ENCODE data around the gene SMG5.

SMG5 gene

GRCh38 chr1:156281693-156282478 is 739 bp downstream of the SMG5 start:
- DNase-seq, result no peak

- peak; percentile 19 for DNase-seq
These were observed 1.3 kb downstream of the SMG5 start for GRCh38 chr1:156281281-156281680.

- no peak for DNase-seq
These were observed 2.8 kb downstream of the SMG5 start for GRCh38 chr1:156279837-156280236.

GRCh38 chr1:156276966-156277381 is 5.7 kb downstream of the SMG5 start:
- no peak for DNase-seq

- DNase-seq, result no peak
These were observed 6.1 kb downstream of the SMG5 start for GRCh38 chr1:156276532-156276931.

- DNase-seq, result no peak
These were observed 12.3 kb downstream of the SMG5 start for GRCh38 chr1:156270314-156270713.

- DNase-seq, result no peak
These were observed 14.3 kb downstream of the SMG5 start for GRCh38 chr1:156268336-156268735.

- DNase-seq, result no peak
These were observed 16.6 kb downstream of the SMG5 start for GRCh38 chr1:156266051-156266450.

GRCh38 chr1:156263288-156263655 is 19.4 kb downstream of the SMG5 start:
- DNase-seq, result no peak

- DNase-seq, result no peak
These were observed 20.0 kb downstream of the SMG5 start for GRCh38 chr1:156262461-156263287.

GRCh38 chr1:156260896-156261295 is 21.7 kb downstream of the SMG5 start:
- no peak for DNase-seq

- no peak for DNase-seq
These were observed 22.8 kb downstream of the SMG5 start for GRCh38 chr1:156259805-156260204.

- no peak for DNase-seq
These were observed 23.8 kb downstream of the SMG5 start for GRCh38 chr1:156258859-156259258.

GRCh38 chr1:156257711-156258110 is 24.9 kb downstream of the SMG5 start:
- no peak for DNase-seq

- DNase-seq, result no peak
These were observed 29.0 kb downstream of the SMG5 start for GRCh38 chr1:156253634-156254033.

GRCh38 chr1:156251527-156251926 is 31.1 kb downstream of the SMG5 start:
- DNase-seq, result no peak

- no peak for DNase-seq
These were observed 33.0 kb downstream of the SMG5 start for GRCh38 chr1:156249593-156249992.

GRCh38 chr1:156248323-156248683 is 34.3 kb downstream of the SMG5 start:
- no peak for DNase-seq

- DNase-seq, result no peak
These were observed 34.9 kb downstream of the SMG5 start, which contains the start of gene PAQR6 for GRCh38 chr1:156247460-156248322. PAQR6 (minus strand) TSS chr1:156248056; CDS start chr1:156246731, 1,325 bp downstream.

GRCh38 chr1:156246781-156247459 is 35.7 kb downstream of the SMG5 start:
- no peak for DNase-seq

GRCh38 chr1:156246241-156246780 is 36.3 kb downstream of the SMG5 start:
- DNase-seq, result no peak
